ENCODE measurements around the gene MYO3B. TPM values are rescaled to one million over a fixed set of nuclear protein-coding genes. Genes with fewer than 3 reads are reported as not detected.

The MYO3B gene
- total RNA-seq, 1 donor from 2014 or later = 0.05 TPM

DNA sequence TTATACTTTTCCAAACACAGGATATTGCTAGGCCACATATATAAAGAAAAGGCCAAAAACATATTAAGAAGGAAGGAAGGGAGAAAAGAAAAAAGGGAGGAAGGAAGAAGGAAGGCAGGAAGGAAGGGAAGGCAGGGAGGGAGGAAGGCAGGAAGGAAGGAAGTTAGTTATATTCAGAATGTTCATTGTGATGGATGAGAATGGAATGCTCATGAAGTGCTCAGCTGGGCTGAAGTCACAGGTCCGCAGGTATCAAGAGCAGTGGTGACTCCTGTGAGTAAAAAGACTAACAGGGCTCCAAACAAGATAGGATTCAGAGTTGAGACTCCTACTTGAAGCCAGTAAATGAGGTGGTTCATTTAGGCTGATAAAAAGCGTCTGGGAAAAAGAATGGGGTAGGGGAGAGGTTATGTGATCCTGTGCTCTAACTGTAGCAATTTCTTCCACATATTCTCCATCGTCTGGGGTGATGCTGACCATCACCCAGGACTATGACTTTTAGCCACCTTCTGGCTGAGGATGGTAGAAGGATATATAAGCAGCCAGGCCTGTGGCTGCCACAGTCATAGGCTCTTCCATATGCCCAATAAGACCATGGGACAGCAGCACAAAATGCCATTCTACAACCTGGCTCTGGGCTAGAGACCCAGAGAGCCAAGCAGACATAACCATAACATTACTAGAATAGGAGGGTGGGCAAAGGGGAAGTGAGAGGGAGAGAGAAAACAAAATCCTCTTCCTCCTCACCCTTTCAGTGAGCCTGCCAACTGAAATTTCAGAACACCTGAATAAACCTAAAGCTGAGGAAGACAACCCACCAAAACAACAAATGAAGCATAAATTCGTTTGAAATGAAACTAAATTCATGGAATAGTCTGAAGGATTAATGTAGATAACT is 173.2 kb downstream of the MYO3B start:
- intact Hi-C loops (cut with DNase I) = no loop called here

DNA sequence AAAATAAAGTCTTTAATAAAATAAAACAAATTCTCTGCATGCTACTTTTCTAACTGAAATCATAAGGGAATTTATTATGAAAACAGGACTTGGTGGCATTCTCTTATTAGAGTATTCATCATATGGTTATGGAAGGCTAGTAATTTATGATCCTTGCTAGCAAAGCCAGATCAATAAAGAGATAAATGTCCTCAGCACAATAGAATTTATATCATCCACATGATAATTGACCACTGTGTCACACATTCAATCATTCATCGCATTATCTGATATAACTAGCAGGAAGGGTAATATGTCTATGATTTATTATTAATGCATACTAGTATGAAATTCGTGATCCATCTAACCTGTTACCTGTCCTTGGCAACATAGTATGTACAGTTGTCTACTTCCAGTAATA is 175.8 kb downstream of the MYO3B start:
- no peak for DNase-seq (ENCODE audit: low spot score)
- intact Hi-C loops (cut with DNase I) = no loop called here

More for the DNA sequence above, 173.2 kb downstream of the MYO3B start:
- DNase-seq (ENCODE audit: low spot score) = no peak

DNA sequence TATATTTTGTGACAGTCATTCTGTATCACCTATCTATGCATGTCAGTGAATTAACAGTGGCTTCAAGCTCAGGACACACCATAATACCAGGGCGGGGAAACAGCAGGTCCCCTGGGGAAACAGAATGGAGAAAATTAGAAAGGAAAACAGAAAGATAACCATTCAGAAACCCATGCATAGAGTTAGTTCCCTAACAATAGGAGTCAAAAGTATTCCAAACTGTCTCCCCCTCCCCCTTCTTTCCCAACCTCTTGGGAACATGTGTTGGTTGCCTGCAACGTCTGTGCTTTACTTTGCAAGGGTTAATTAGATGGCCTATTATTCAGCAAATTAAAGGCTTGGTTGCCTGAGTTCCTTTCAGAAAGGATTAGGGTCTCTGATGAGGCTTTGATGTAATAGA is 176.4 kb downstream of the MYO3B start:
- intact Hi-C loops (cut with DNase I) = no loop called here
- DNase-seq (ENCODE audit: low spot score) = no peak

DNA sequence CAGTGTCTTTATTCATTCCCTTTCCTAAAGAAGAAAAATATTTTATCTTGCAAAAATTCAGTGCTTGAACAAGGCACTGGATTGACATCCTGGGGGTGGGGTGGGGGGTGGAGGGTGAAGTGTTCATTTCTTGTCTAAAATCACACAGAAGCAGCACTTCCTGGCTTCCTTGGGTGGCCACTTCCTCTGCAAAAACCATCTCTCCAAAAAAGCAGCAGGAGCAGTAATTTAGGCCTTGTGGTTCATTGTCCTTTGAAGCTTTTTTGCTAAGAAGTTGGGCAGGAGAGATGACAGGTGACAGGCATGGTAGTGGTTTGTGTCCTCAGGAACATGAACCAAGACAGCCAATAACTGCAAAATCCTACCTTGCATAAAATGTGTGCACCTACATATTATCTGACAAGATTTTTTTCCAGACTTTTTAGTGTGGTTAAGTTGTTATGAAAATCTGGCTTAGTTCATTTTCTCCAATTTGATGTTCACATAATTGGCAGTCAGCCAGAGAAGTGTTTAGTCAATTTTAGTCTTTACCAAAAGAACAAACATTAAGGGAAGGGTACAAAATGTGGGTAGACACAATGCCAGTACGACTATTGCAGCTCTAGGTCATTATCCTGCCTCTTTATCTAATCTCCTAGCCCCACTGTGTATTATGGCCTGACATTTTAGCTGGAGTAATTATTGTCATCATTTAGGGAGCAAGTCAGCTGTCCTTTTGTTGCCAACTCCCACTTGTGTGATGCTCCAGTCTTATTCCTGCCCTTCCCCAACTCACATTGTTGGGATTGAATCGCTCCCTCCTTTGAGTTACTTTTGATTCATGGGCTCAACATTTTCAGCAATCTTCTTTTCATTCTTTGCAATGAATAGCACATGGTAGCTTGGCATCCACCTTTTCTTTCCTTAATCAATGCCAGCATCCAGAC is 177.2 kb downstream of the MYO3B start:
- no peak for DNase-seq (ENCODE audit: low spot score)
- intact Hi-C loops (cut with DNase I) = no loop called here

DNA sequence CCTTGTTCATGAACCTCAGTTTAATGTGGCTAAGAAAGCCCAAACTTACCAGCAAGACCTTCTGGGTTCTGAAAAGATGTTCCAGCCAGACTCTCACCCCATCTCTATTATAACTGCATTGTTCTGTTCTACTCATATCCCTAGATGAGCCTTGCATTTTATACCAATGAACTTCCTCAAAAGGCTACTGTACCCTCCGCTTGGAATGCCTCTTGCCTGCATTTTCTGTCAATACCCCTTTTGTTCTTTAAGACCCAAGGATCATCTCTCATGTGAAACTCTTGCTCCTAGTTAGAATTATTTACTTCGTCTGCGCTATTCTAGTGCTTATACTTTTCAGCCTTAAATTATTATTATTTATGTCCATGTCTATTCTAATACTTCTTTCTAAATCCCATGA is 181.5 kb downstream of the MYO3B start:
- intact Hi-C loops (cut with DNase I) = no loop called here
- DNase-seq (ENCODE audit: low spot score) = no peak

DNA sequence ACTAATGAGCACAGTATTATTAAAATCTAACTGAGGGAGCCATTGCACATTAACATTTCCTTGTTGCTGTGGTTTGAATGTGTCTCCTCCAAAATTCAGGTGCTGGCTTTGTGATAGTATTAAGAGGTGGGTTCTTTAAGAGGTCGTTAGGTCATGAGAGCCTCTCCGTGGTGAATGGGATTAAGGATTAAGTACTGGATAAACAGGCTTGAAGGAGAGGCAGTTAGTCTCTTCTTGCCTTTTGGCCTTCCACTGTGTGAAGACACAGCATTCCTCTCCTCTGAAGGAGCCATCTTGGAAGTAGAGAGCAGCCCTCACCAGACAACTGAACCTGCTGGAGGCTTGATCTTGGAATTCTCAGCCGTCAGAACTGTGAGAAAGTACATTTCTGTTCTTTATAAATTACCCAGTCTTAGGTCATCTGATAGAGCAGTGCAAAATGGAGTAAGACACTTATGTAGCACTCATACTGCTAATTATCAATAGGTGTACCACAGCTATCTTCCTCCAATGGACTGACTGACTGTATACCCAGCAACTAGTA is 182.7 kb downstream of the MYO3B start:
- intact Hi-C loops (cut with DNase I) = no loop called here
- DNase-seq (ENCODE audit: low spot score) = no peak

DNA sequence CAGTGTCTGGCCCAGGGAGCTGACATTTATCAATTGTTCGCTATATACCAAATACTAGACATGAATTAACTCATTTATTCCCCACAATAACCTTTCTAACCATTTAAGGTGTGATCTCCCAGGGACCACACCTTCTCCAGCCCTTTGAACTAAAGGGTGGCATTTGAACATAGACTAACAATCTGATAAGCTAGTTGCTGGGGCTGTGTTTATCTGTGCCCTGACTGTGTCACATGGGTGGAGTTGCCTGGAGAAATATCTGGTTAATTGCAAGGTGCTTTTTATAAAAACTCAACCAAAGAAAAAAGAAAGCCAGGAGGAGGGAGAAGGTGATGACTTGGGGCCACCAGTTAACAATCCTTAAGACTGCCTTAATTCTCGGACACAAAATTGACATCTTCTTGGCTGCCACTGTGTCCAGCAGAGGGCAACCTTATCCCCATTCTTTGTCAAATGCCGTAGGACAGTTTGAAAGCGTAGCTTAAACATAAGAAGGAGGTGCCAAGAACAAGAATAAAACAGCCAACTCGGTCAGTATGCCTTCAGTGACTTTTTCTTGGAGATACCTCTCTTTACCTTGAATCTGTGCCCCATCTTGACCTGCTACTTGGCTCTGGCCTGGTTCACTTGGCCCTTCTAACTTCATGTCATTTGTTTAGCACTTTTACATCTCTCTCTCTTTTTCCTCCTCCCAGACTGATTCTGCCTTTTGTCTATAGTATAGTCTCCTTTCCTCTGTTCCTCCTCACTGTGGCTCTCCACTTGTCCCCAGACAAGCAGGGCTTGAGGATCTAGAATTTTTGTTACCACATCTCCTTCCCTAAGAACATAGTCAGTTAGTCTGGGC is 183.4 kb downstream of the MYO3B start:
- intact Hi-C loops (cut with DNase I) = no loop called here
- DNase-seq (ENCODE audit: low spot score) = no peak

DNA sequence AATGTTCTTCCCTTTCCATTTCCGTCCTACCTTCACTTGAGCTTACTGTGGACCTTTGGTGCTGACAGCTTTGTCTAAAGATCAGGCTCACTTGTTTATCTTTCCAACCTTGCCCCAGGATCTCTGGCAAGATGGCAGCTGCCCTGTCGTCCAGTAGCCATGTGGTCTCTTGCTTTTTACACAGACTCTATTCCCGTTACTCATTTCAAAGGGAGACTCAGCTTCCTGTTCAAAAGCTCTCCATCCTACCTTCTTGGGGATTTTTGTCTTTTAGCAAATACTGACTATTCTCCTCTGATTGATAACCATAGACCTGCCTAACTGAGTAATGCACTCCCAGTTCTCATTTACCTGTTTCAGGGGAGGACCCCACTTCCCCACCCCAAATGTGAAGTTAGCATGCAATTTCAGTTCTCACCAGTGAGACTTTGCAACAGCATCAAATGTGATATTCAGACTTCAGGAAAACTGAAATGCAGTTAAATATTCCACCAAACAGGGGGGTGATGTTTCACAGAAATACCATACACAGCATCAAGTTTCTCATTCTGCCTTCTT is 184.4 kb downstream of the MYO3B start:
- intact Hi-C loops (cut with DNase I) = no loop called here
- DNase-seq (ENCODE audit: low spot score) = no peak

DNA sequence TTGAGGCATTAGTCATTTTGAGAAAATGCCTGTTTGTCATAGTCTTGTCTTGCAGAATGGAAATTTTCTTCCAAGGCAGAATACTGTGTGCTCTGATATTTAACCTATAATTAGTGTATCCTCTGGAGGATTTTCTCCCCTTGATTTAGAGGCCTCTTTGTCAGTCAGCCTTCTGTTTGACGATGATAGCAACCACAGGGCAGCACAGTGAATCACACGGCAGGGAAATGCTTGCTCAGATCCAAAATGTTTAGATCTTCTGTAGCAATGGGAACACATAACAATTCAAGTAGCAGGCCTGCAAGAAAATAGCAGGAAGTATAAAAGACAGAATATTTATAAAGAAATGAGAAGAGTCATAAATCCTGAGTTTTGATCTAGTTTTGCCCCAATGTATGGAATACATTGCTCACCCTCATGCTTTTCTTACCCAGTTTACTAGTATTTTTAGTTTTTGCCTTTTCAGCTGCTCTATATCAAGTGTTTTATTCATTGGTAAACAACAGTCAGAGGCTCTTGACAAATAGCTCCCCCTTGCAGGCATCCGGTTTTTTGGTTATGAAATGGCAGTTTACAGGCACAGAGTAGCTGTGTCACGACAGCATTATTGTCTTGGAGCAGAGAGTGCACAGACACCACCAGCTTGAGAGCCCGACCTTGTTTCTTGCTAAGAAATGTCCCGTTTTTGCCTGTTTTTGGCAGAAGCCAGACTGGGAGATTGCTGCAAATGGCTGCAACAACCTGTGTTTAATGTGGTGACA is 185.1 kb downstream of the MYO3B start:
- no peak for DNase-seq (ENCODE audit: low spot score)
- intact Hi-C loops (cut with DNase I) = no loop called here

DNA sequence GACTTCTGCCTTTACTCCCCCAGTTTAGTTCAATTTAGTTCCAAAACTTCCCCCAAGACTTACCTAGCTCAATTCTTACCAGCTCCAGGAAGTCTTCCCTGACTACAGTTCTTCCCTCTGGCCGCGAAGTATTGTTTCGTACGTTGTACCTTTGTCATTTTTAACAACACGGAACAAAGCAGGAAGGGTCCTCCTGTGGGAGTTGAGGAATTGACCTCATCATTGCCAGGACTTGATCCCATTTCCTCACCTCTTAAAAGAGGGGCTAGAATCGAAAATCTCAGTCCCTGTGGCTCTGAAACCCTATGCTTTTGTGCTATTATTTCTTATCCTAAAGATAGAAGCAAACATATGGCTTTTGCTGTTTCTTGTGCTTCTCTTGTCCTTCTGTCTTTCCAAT is 187.1 kb downstream of the MYO3B start:
- intact Hi-C loops (cut with DNase I) = no loop called here
- DNase-seq (ENCODE audit: low spot score) = no peak

DNA sequence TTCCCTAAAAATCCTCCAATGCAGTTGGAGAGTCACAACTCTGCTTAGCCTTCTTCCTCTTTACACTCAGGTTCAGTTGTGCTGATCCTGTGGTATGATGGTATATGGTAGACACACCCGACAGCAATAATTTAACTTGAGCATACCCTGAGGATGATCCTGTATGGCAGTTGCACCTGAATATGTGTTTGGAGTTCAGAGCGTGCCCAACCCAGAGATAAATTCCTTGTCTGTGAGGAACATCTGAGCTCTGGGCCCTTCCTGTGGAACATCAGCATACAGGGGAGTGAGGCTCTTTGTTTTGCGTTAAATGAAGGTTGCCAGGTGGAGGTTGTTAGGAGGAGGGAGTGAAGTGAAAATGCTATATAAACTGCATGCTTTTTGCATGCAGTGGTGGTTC is 187.7 kb downstream of the MYO3B start:
- DNase-seq (ENCODE audit: low spot score) = no peak
- intact Hi-C loops (cut with DNase I) = no loop called here

DNA sequence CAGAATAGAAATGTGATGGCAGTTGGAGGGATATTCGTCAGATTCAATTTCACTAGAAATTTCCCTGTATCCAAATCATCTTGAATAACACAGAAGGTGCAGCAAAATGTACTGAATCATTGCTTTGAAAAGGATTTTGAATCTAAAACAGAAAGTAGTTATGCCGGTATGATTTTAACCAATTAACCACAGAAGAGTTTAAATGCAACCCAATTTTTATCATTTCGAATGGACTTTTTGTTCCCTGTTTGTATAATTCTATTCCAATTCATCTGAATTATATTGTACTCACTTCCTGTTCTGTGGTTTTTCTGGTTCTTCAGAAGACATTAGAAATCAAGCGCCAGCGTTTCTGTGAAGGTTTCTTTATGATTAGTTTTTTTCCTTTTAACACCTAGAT is 190.4 kb downstream of the MYO3B start:
- DNase-seq (ENCODE audit: low spot score) = no peak
- intact Hi-C loops (cut with DNase I) = loop anchor here (2.0 kb wide), 1 partner anchor 446 kb away; no protein-coding TSS in a partner anchor

DNA sequence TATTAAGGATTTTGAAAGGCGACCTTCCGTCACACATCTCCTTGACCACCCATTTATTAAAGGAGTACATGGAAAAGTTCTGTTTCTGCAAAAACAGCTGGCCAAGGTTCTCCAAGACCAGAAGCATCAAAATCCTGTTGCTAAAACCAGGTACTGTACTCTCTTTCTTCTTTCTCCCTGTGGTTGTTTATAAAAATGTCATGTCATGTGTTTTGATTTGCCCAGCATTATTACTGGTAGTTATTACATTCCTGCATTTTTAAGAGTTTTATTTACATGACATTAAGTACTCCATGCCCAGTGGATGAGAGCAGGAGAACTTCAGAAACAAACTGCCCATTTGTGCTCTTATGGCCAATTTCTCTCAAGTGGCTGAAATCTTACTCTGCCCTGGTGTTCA is 191.3 kb downstream of the MYO3B start:
- no peak for DNase-seq (ENCODE audit: low spot score)
- intact Hi-C loops (cut with DNase I) = loop anchor here (2.0 kb wide), 1 partner anchor 446 kb away; no protein-coding TSS in a partner anchor

DNA sequence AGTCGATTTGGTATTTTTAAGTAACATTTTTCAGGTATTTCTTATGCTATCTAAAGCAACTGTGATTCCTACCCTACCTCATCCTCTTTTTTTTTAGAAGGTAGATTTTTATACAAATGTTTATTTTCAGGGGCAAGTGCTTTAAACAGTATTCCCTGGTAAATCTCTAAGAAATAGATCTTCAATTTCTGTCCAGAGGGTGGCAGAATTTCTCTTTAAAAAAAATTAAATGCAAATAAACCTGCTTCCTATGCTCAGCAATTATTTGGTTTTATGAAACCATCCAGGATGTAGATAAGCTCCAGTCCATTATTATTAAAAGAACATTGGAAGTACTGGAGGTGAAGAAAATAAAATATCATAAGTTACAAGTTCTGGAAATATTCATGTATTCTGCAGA is 191.9 kb downstream of the MYO3B start:
- intact Hi-C loops (cut with DNase I) = loop anchor here (2.0 kb wide), 1 partner anchor 445 kb away; no protein-coding TSS in a partner anchor
- DNase-seq (ENCODE audit: low spot score) = no peak

DNA sequence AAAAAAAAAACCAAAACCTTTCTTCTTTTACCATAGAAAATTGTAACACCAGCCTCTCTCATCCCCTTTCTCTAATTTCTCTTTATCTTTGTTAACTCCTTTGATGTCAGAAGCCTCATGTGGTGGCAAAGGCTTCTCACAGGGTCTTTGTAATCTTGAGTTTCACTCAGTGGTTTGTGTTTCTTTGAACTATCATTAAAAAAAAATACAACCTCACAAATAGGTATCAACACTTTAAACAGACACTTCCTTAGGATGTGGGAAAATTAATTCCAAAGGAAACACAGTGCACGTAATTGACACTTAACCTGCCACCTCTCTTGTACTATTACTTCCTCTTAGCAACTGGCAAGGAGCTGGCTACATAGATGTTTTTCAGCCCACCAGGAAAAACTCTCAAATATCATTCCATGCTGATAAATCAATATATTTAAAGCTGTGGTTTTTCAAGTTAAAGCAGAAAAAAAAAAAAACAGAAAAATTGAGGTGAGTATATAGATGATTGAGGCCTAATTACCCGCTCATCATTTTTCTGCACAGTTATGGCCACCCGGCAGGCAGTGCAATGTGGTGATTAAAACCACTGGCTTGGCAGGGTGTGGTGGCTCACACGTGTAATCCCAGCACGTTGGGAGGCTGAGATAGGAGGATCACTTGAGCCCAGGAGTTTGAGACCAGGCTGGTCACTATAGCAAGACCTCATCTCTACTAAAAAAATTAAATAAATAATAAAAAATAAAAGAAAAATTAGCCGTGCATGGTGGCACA is 193.5 kb downstream of the MYO3B start:
- no peak for DNase-seq (ENCODE audit: low spot score)
- intact Hi-C loops (cut with DNase I) = no loop called here

DNA sequence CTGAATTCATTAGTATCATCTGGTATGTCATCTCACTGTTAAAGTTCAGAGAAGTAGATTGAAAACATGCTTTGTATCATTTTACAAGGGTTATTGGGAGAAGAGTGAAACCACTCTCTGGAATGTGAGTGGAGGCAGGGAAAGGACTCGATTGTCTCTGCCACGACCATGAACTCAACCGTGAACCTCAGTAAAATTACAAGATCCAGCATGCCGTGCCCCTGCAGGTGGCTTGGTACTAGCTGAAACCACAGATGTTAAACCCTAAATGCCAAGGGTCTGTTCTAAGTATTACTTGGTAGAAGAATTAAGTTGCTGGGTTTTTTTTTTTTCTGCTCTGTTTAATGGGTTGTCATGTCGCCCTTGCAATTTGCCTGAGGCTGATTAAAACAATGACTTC is 197.2 kb downstream of the MYO3B start:
- no peak for DNase-seq (ENCODE audit: low spot score)
- intact Hi-C loops (cut with DNase I) = no loop called here

DNA sequence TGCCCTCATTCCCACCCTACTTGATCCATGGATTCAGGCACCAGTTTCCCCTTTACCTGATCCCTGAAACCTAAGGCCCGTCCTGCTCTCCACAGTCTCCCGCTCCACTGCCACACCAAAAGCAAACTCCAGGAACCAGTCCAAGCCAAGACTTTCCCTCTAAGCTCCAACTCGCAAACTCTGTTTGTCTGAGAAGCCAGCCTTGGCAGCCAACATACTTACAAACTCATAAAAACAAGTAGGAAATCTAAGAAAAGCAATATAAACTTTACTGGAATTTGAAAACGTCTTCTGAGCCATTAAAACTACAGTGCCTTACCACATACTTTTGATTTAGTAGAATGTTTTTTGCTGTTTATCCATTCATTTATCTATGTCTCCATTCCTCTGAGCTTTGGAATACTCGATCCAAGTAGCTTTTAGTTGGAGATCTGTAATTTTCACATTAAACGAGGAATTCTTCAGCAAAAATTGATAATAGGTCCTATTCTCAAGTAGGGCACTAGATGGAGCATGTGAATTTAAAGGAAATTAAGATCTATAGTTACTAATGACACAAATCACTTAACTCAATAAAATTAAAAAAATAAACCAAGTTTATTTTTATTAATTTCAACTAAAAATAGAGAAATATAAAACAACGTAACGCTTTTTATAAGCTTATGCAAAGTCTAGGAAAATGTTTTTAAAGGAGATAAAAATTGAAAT is 199.7 kb downstream of the MYO3B start:
- DNase-seq (ENCODE audit: low spot score) = no peak
- intact Hi-C loops (cut with DNase I) = no loop called here
